Measurements from ENCODE around the gene CYTH2.

- no peak for TF ChIP-seq E2F4 (CRISPR knock-in tag; IDR thresholded peaks at IDR 0.05; ENCODE audit: borderline replicate concordance, low read depth)
- no peak for TF ChIP-seq CREM (CRISPR knock-in tag; IDR thresholded peaks at IDR 0.05)
- no peak for TF ChIP-seq ESRRA (CRISPR knock-in tag; IDR thresholded peaks at IDR 0.05; ENCODE audit: borderline replicate concordance)
- no peak for TF ChIP-seq ATF1 (CRISPR knock-in tag; IDR thresholded peaks at IDR 0.05)
- no peak for TF ChIP-seq CTCF (IDR thresholded peaks at IDR 0.05)
- TF ChIP-seq NFYB (CRISPR knock-in tag; conservative IDR thresholded peaks at IDR 0.05; ENCODE audit: low read depth), result no peak
- TF ChIP-seq CREB1 (CRISPR knock-in tag; IDR thresholded peaks at IDR 0.05), result no peak
Measured at GRCh38 chr19:48496959-48497727, 28.0 kb downstream of the CYTH2 start.

All from WTC11 (cell line).